Left colon (tissue), 2 donors: ENCODE results near the gene LHX2. TPM values are rescaled to one million over a fixed set of nuclear protein-coding genes. Genes with fewer than 3 reads are reported as not detected.

ENCODE experiments used
- ATAC-seq: fragments of 200-7000 bp; cut with Tn5 transposase; one replicate; pipeline ENCODE4 v1.9.1; 2020; ENCODE audit warnings: mild to moderate bottlenecking, moderate library complexity
- DNase-seq, 2 donors: peaks; one replicate each; pipeline ENCODE4 v3.0.0-alpha.2; 2020
- intact Hi-C, 2 donors: fragments of 100-400 bp; cut with DNase I in 1 of 2; cut with micrococcal nuclease in 1 of 2; formaldehyde crosslinking; loops; one replicate each; pipeline versions ENCODE4 v1.11.2 to v1.14.0; 2022; cut with DNase I, micrococcal nuclease
- total RNA-seq, 2 donors: library from RNA; stranded (reverse); fragmentation: NEBNext Ultra II Directional; extraction: Animal tissue kit (Norgen Biotek cat#: 25700); gene quantifications; one replicate each; pipeline ENCODE4 v1.2.1, GENCODE V29; 2021
- donor health status: DM: no; HTN: no; CAD: no.
- donor health status: DM: yes; HTN: yes; CAD: no.

LHX2 gene
- total RNA-seq, 2 donors from 2014 or later, result not detected

GRCh38 chr9:124044448-124044847 lies 32.9 kb downstream of the LHX2 start:
- no peak for ATAC-seq
- intact Hi-C loops, result loop anchor here in 1 of 2 donors (5.0 kb wide), 1 partner anchor 502 kb away; no protein-coding TSS in a partner anchor
- no peak for DNase-seq

GRCh38 chr9:124045076-124045829 lies 33.7 kb downstream of the LHX2 start:
- peak in 1 of 2 donors; percentile 18 for DNase-seq
- ATAC-seq, result peak; percentile 19
- intact Hi-C loops, result no loop called here

- intact Hi-C loops, result no loop called here
- ATAC-seq (no peak), DNase-seq (no peak)
These were observed 34.2 kb downstream of the LHX2 start for GRCh38 chr9:124045830-124046177.

- ATAC-seq (no peak), DNase-seq (no peak)
- intact Hi-C loops, result no loop called here
These were observed 34.6 kb downstream of the LHX2 start for GRCh38 chr9:124046189-124046588.

GRCh38 chr9:124047251-124047672 lies 35.7 kb downstream of the LHX2 start:
- ATAC-seq, result no peak
- intact Hi-C loops, result no loop called here
- no peak for DNase-seq

- intact Hi-C loops, result no loop called here
- ATAC-seq (no peak), DNase-seq (no peak)
These were observed 39.4 kb downstream of the LHX2 start for GRCh38 chr9:124050955-124051354.

- ATAC-seq (no peak), DNase-seq (no peak)
- intact Hi-C loops, result no loop called here
These were observed 40.8 kb downstream of the LHX2 start for GRCh38 chr9:124052401-124052800.

- ATAC-seq, result no peak
- DNase-seq, result no peak
- intact Hi-C loops, result no loop called here
These were observed 43.1 kb downstream of the LHX2 start for GRCh38 chr9:124054582-124055227.

- ATAC-seq (peak; percentile 69), DNase-seq (no peak)
- intact Hi-C loops, result no loop called here
These were observed 49.5 kb downstream of the LHX2 start for GRCh38 chr9:124060844-124061605.

- intact Hi-C loops, result no loop called here
- ATAC-seq (no peak), DNase-seq (no peak)
These were observed 50.6 kb downstream of the LHX2 start for GRCh38 chr9:124062172-124062571.

- intact Hi-C loops, result no loop called here
- no peak for DNase-seq
- no peak for ATAC-seq
These were observed 55.4 kb downstream of the LHX2 start for GRCh38 chr9:124066783-124067577.

GRCh38 chr9:124068251-124068650 lies 56.7 kb downstream of the LHX2 start:
- no peak for ATAC-seq
- no peak for DNase-seq
- intact Hi-C loops, result no loop called here

- ATAC-seq (no peak), DNase-seq (no peak)
- intact Hi-C loops, result no loop called here
These were observed 63.2 kb downstream of the LHX2 start for GRCh38 chr9:124074746-124075145.

GRCh38 chr9:124075761-124076160 lies 64.2 kb downstream of the LHX2 start:
- no peak for ATAC-seq
- intact Hi-C loops, result no loop called here
- no peak for DNase-seq

GRCh38 chr9:124077915-124078572 lies 66.5 kb downstream of the LHX2 start:
- no peak for DNase-seq
- ATAC-seq, result no peak
- intact Hi-C loops, result no loop called here

GRCh38 chr9:124078641-124079040 lies 67.1 kb downstream of the LHX2 start:
- intact Hi-C loops, result no loop called here
- DNase-seq (no peak), ATAC-seq (no peak)

GRCh38 chr9:124079176-124079925 lies 67.8 kb downstream of the LHX2 start:
- no peak for DNase-seq

GRCh38 chr9:124082622-124083021 lies 71.1 kb downstream of the LHX2 start:
- no peak for ATAC-seq
- DNase-seq, result no peak
- intact Hi-C loops, result no loop called here

More at GRCh38 chr9:124079176-124079925, 67.8 kb downstream of the LHX2 start:
- ATAC-seq, result no peak
- intact Hi-C loops, result no loop called here
